AG10803 (cell line): ENCODE data around the gene CGB1.
A peak's percentile ranks its signal among the peaks of the same experiment; 100 is the strongest.

Experiments used
- DNase-seq: peaks from one replicate; pipeline ENCODE4 v3.0.0; 2010; ENCODE audit warnings: low read depth
- H3K4me3 ChIP-seq: 2 replicates; pipeline ENCODE4 v1.5.1; 2011; ENCODE audit warnings: mild to moderate bottlenecking, low read length, control low read depth
- TF ChIP-seq, protein P1 (sequence below): conservative IDR thresholded peaks from 2 replicates; pipeline ENCODE4 v1.5.1; 2011; ENCODE audit warnings: mild to moderate bottlenecking, low read length, control low read depth, inconsistent platforms

The CGB1 gene

DNA sequence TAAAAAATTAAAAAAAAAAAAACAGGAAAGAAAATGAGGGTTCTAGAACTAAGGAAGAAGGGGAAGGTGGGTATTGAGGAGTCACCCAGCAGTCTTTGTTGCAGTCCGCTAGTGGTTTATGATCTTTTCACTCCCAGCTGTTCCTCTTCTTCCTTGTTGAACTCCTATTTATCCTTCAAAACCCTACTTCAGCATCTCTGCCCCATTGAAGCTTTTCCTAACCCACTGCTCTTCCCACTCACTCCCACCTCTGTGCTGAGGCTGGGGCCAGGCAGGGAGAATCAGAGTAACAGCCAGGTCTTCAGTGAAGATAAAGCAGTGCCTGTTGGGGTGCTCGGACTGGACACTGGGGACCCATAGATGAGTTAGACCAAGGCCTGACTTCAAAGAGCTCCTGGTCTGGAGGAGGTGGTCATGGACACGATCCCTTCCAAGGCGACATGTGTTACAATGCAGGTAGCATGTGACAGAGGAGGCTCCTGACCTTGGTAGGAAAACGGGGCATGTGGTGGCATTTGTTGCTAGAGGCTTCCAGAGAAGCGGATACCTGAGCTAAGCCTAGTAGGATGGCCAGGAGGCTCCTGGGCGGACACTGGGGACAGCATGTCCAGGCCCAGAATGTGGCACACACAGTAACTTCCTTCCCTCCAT lies 31.6 kb downstream of the CGB1 start:
- no peak for DNase-seq
- TF ChIP-seq, protein P1, sequence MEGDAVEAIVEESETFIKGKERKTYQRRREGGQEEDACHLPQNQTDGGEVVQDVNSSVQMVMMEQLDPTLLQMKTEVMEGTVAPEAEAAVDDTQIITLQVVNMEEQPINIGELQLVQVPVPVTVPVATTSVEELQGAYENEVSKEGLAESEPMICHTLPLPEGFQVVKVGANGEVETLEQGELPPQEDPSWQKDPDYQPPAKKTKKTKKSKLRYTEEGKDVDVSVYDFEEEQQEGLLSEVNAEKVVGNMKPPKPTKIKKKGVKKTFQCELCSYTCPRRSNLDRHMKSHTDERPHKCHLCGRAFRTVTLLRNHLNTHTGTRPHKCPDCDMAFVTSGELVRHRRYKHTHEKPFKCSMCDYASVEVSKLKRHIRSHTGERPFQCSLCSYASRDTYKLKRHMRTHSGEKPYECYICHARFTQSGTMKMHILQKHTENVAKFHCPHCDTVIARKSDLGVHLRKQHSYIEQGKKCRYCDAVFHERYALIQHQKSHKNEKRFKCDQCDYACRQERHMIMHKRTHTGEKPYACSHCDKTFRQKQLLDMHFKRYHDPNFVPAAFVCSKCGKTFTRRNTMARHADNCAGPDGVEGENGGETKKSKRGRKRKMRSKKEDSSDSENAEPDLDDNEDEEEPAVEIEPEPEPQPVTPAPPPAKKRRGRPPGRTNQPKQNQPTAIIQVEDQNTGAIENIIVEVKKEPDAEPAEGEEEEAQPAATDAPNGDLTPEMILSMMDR, result no peak
- H3K4me3 ChIP-seq, result no peak overlapping the region

DNA sequence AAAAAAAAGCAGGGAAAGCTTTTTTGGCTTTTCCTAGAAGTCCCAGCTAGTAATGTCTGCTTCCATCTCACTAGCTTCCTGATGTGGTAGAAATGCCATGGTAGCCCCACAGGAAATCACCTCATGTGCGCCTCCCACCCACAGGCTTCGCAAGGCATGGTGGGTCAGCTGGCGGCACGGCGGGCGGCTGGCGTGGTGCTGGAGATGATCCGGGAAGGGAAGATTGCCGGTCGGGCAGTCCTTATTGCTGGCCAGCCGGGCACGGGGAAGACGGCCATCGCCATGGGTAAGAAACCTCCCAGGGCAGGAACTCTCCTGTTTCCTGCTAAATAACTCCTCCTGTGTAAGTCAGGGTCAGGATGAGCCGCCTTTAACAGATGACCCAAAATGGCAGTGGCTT lies 32.6 kb downstream of the CGB1 start:
- TF ChIP-seq, protein P1, result no peak
- DNase-seq, result no peak
- no peak overlapping the region for H3K4me3 ChIP-seq

DNA sequence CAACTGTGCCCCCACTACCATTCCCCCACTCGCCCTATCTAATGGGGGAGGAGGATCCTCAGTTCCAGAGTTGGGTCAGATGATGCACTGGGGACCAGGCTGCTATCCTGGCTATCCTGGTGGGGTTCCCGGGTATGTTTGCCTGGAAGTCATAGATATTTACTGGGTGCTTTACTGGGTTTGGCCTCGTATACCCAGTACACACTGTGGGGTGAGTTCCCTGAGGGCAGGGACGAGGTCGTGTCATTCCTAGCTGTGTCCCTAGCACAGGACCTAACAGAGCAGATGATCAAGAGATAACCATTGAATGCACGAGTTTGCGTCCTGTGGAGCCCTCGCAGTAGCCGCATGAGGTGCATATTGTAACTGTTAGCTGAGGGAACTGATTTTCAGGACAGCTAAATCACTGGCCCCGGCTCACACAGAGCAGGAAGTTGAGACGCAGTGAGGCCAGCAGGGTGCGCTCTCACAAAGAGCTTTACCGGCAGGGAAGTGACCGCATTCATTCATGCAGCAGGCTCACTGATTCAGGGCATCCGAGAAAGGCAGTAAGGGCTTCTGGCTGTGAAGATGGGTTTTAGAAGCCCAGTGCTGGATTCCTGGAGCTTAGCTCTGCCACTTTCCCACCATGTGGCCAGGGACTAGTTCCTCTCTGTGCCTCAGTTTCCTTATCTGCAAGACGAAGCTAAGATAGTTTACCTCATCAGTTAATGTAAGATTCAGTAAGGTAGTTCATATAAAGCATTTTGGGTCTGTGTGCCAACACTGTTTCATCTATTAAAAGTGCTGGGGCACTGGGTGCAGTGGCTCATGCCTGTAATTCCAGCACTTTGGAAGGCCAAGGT lies 37.0 kb downstream of the CGB1 start:
- TF ChIP-seq, protein P1, result peak; percentile 82
- no peak overlapping the region for H3K4me3 ChIP-seq
- peak; percentile 74 for DNase-seq

DNA sequence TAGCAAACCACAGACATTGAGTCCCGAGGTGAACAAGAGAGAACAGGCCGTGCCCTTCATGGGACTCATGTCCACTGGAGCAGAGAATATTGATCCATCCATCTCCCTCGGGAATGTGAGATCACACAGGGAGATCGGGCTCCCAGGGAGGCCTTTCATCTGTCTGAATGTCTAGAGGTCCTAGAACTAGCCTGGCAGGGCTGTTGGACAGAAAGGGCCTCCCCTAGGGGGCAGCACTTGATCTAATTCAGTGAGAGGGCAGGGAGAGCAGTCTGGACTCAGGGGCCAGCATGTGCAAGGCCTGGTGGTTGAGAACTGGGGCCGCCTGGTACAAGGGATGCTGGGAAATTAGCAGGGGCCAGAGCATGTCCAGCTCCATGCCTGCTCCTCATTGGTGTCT lies 38.7 kb downstream of the CGB1 start:
- TF ChIP-seq, protein P1, result peak; percentile 54
- H3K4me3 ChIP-seq, result no peak overlapping the region
- DNase-seq, result peak; percentile 49

DNA sequence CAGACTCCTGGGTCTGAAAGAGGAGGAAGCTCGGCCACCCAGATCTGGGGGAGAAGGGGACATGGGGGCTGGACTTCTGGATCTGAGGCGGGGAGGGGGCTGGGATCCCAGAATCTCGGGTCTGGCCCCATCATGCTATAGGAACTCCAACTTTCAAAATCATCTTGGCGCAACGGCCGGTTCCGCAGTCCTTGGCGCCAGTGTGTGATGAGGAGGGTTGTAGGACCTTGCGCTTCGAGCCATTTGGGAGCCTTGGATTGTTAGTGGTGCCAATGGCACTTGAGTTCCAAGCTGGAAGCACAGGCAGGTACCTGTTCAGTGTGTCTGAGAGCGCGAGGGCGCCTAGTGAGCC lies 42.7 kb downstream of the CGB1 start:
- peak overlapping the region; percentile 96 for H3K4me3 ChIP-seq
- DNase-seq, result no peak
- TF ChIP-seq, protein P1, result no peak

DNA sequence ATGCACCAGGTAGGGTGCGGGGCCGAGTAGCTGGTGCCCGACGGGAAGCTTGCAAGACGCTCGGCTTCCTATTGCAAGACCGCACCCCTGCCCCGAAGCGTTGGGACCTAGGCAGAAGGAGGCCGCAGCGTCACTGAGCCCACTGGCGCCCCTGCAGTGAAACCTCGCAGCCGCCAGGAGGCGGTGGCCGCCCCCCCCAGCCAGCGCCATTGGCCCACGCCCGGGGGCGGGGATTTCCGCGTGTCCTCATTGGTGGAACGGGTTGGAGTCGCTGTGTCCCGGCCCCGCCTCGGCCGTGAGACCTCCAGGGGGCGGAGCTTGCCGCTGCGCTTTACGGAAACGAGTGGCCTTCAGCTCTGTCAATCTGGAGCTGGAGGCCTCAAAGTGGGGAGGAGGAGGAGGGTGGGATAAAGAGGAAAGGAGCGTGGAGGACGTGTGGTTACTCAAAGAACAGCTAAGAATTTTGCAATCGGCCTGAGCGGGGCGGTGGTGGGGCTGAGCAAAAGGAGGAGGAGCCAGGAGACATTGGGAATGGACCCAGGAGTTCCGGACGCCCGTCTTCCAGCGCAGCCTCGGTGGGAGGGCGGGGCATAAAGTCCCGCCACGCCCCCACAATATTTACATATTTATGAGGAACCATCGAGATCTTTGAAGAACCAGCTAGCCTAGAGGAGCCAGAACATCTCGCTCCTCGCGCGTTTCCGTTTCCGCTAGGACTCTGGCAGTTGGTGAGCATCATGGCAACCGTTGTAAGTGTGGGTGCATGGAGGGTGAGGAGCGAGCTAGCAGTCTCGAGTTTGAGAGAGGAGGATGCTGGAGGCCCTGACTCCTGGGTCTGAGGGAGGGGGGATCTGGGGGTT lies 43.3 kb downstream of the CGB1 start, which contains the start of the genes GYS1 and RUVBL2:
Gene GYS1 (minus strand): TSS at position 135 of the 860 bp plus-strand sequence. CDS start 197 bp downstream, outside the sequence.
Gene RUVBL2 (plus strand): TSS at position 713 of the 860 bp plus-strand sequence. CDS start 25 bp downstream, at position 738.
- TF ChIP-seq, protein P1, result peak; percentile 80
- peak; percentile 100 for DNase-seq
- peak within 1 kb of the TSS; percentile 98 for H3K4me3 ChIP-seq
